Right lobe of liver (tissue), 4 donors: ENCODE measurements around the gene SINHCAF.

Source experiments
- POLR2A ChIP-seq: fragments of 450-650 bp; IDR thresholded peaks from one replicate; pipeline ENCODE4 v1.6.1; 2017; ENCODE audit warnings: antibody characterized with exemption, mild to moderate bottlenecking
- TF ChIP-seq, protein P1 (sequence below), 4 donors: fragments of 200-600 bp in 3 of 4; fragments of 450-650 bp in 1 of 4; IDR thresholded peaks; one replicate each; pipeline versions ENCODE4 v1.5.1 to v1.8.0; 2016 to 2022; ENCODE audit warnings: antibody characterized with exemption in 4 of 4, mild to moderate bottlenecking in 2 of 4
- donor health status: DM: no; HTN: no; CAD: no.
- donor health status: DM: no; HTN: no; CAD: no.
- donor health status: DM: no; HTN: yes; CAD: no.

DNA sequence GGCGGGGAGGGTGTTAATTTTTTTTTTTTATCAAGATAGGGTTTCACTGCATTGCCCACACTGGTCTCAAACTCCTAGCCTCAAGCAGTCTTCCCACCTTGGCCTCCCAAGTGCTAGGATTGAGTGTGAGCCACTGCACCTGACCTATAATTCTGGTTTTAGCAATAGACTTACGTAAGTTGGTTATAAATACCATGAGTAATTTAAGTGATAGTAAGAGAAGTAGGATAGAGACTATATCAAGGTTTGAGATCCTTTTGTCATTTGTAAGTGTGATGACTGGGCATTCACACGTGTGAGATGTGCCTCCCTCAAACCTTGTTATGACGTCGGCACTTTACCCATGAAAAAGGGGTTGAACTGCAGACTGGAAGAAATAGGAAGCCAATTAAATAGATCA, 22.5 kb downstream of the SINHCAF start:
- TF ChIP-seq, protein P1, sequence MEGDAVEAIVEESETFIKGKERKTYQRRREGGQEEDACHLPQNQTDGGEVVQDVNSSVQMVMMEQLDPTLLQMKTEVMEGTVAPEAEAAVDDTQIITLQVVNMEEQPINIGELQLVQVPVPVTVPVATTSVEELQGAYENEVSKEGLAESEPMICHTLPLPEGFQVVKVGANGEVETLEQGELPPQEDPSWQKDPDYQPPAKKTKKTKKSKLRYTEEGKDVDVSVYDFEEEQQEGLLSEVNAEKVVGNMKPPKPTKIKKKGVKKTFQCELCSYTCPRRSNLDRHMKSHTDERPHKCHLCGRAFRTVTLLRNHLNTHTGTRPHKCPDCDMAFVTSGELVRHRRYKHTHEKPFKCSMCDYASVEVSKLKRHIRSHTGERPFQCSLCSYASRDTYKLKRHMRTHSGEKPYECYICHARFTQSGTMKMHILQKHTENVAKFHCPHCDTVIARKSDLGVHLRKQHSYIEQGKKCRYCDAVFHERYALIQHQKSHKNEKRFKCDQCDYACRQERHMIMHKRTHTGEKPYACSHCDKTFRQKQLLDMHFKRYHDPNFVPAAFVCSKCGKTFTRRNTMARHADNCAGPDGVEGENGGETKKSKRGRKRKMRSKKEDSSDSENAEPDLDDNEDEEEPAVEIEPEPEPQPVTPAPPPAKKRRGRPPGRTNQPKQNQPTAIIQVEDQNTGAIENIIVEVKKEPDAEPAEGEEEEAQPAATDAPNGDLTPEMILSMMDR (IDR thresholded peaks at IDR 0.05) = no peak
- no peak for TF ChIP-seq POLR2A
